Breast epithelium (tissue), 4 donors: ENCODE data around the gene PKHD1. TPM values are rescaled to one million over a fixed set of nuclear protein-coding genes. Genes with fewer than 3 reads are reported as not detected.

Experiments used
- DNase-seq, 2 donors: peaks; one replicate each; pipeline ENCODE4 v3.0.0-alpha.2; 2019; ENCODE audit warnings: low spot score in 2 of 2
- H3K27ac ChIP-seq, 2 donors: fragments of 200-600 bp; sonication (generic) in 1 of 2; one replicate each; pipeline ENCODE4 v1.5.1; 2016 to 2019; ENCODE audit warnings: mild to moderate bottlenecking in 1 of 2
- H3K27me3 ChIP-seq, 2 donors: fragments of 200-600 bp; sonication (generic) in 1 of 2; one replicate each; pipeline versions ENCODE4 v1.5.1 to v1.6.0; 2017 to 2019; ENCODE audit warnings: control low read depth in 1 of 2, mild to moderate bottlenecking in 1 of 2
- H3K36me3 ChIP-seq: fragments of 200-600 bp; one replicate; pipeline ENCODE4 v1.5.1; 2019
- H3K4me1 ChIP-seq, 2 donors: fragments of 200-600 bp; sonication (generic); one replicate each; pipeline ENCODE4 v1.5.1; 2016 to 2019; ENCODE audit warnings: control low read depth in 1 of 2
- H3K4me3 ChIP-seq, 3 donors: fragments of 200-600 bp; sonication (generic); 1 replicate in 2 of 3; 2 replicates in 1 of 3; pipeline ENCODE4 v1.5.1; 2016 to 2019; ENCODE audit warnings: mild to moderate bottlenecking in 3 of 3, moderate library complexity in 2 of 3
- H3K9me3 ChIP-seq, 2 donors: fragments of 200-600 bp; sonication (generic) in 1 of 2; one replicate each; pipeline ENCODE4 v1.5.1; 2016 to 2019; ENCODE audit warnings: control low read depth in 1 of 2
- CTCF ChIP-seq, 3 donors: fragments of 450-650 bp; IDR thresholded peaks; one replicate each; pipeline ENCODE4 v1.5.1; 2016 to 2017; ENCODE audit warnings: antibody characterized with exemption in 3 of 3, mild to moderate bottlenecking in 3 of 3, moderate library complexity in 3 of 3
- POLR2A ChIP-seq: fragments of 450-650 bp; IDR thresholded peaks from one replicate; pipeline ENCODE4 v1.6.1; 2016; ENCODE audit warnings: antibody characterized with exemption, mild to moderate bottlenecking, moderate library complexity
- POLR2AphosphoS5 ChIP-seq, 3 donors: sonication (generic); formaldehyde crosslinking; IDR thresholded peaks; one replicate each; pipeline ENCODE4 v1.6.1; 2017; ENCODE audit warnings: antibody characterized with exemption in 3 of 3
- intact Hi-C: fragments of 100-400 bp; cut with DNase I; formaldehyde crosslinking; loops from one replicate; pipeline ENCODE4 v1.15.1; 2023; ENCODE audit warnings: low total_unique reads
- total RNA-seq, 3 donors: library from RNA; depleted of rRNA; stranded (reverse); fragments of >200 nt; gene quantifications; one replicate each; pipeline ENCODE4 v1.1.0, GENCODE V29; 2016

Gene PKHD1
- total RNA-seq, 3 donors from 2014 or later: 0.44 to 1.1 (median 0.66) TPM

DNA sequence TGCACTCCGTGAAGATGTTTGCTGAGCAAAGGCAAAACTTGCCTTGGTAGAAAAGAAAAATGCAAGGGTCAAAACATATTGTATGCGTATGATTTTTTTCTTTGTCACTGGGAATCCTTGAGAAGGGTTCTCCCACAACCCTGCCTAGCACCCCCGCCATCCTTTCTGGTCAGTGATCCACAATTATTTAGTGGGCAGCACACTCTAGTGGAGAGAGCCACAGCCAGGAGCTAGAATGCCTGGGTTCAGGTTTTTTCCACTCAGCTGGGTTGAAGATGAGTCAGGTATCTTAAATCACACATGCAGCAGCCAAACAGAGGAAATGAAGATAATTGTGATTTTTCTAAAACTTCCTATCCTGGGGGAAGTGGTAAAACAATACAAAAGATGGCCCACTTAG, 243.1 kb downstream of the PKHD1 start:
- intact Hi-C loops: no loop called here
- Histone ChIP-seq H3K4me3 (no peak overlapping the region), H3K4me1 (no peaks in the 10 kb centered on the region), H3K27ac (no peak overlapping the region), H3K9me3 (no peaks in the 10 kb centered on the region), H3K36me3 (no peaks in the 10 kb centered on the region), H3K27me3 (no peaks in the 10 kb centered on the region)
- DNase-seq: no peak
- TF ChIP-seq CTCF (IDR thresholded peaks at IDR 0.05) (peak in 2 of 3 donors; percentile 37 to 49), POLR2A (no peak)

DNA sequence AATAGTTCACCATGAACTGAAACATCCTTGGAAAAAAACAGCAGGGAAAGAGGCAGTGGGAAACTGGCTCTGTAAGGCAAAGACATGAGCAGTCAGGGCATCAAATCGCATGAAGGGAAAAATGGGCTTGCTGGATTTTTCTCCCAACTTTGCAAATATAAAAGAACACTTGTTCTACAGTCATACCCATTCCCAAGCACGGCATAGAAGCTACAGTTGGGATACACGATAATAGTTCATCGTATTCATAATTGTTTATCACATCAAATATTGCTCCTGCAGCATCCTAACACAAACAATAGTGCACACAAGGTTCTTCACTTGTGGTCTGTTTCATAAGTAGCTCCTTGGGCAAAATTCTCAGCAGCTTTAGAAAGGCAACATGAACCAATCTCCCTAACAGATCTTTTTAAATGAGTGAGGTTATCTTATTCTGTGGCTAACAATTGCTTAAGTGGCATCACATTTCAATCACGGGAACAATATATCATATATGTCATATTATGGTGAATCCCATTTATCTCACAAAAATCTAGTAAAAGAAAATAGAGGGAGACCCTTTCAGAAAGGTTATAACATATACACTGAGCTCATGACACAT, 243.9 kb downstream of the PKHD1 start:
- Histone ChIP-seq H3K4me3 (no peak overlapping the region), H3K27ac (no peak overlapping the region), H3K27me3 (no peaks in the 10 kb centered on the region), H3K36me3 (no peaks in the 10 kb centered on the region), H3K4me1 (no peaks in the 10 kb centered on the region), H3K9me3 (no peaks in the 10 kb centered on the region)
- intact Hi-C loops: no loop called here
- TF ChIP-seq CTCF (IDR thresholded peaks at IDR 0.05) (no peak), POLR2AphosphoS5 (IDR thresholded peaks at IDR 0.05) (no peak), POLR2A (no peak)
- DNase-seq: no peak

DNA sequence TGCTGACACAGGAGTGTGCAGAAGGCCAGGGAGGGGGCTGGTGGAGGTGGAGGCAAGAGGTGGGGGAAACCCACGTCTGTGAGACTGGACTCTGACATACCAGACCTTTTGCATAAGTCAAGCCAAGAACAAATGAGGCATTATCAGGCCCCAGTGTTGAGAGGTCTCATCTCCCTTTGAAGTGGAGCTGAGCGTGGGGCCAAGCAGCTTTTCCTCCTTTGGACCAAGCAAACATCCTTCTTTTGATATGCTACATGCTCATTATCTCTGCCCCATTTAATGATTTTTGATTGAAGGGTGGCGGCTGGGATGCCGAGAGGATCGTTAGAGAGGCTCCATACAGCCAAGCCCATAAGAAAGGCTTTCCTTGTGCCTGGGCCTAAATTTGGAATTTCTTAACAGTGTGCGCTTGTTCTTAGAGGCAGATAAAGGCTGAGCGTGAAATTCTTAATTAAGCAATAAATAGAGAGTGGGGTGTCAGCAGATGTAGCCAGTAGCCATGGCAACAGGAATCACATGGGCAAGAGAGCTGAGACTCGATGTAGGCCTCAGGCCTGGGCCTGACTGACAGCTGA, 244.5 kb downstream of the PKHD1 start:
- no peaks in the 10 kb centered on the region for H3K4me1 ChIP-seq
- no peaks in the 10 kb centered on the region for H3K27me3 ChIP-seq
- no peaks in the 10 kb centered on the region for H3K36me3 ChIP-seq
- TF ChIP-seq CTCF (IDR thresholded peaks at IDR 0.05) (no peak), POLR2A (no peak), POLR2AphosphoS5 (IDR thresholded peaks at IDR 0.05) (no peak)
- no peak overlapping the region for H3K27ac ChIP-seq
- intact Hi-C loops: no loop called here
- H3K4me3 ChIP-seq: no peak overlapping the region
- H3K9me3 ChIP-seq: no peaks in the 10 kb centered on the region
- no peak for DNase-seq

- Histone ChIP-seq H3K4me3 (no peak overlapping the region), H3K9me3 (no peaks in the 10 kb centered on the region), H3K27me3 (no peaks in the 10 kb centered on the region), H3K4me1 (no peaks in the 10 kb centered on the region), H3K27ac (no peak overlapping the region), H3K36me3 (no peaks in the 10 kb centered on the region)
- TF ChIP-seq POLR2AphosphoS5 (IDR thresholded peaks at IDR 0.05) (no peak), CTCF (IDR thresholded peaks at IDR 0.05) (no peak), POLR2A (no peak)
- DNase-seq: no peak
- intact Hi-C loops: no loop called here
These were observed 245.2 kb downstream of the PKHD1 start for GRCh38 chr6:51842061-51842803.

DNA sequence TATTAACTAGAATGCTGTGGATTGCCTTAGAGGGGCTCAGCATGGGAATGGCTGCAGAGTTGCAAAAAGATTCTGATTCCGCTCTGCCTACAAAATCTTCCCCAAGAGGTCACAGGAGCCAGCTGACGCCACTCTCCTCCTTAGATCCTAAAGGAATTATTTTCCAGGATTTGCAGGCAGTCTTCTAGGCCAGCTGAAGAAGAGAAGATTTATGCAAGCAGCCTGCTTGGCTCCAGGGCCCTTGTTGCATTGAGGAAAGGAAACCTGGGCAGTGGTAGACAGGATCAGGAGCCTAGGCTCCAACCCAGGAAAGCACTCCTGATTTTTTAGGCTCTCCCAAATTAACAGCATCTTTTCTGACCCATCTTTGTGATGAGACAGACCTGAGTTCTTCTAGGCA, 245.8 kb downstream of the PKHD1 start:
- no peaks in the 10 kb centered on the region for H3K4me1 ChIP-seq
- no peaks in the 10 kb centered on the region for H3K27me3 ChIP-seq
- no peak overlapping the region for H3K4me3 ChIP-seq
- TF ChIP-seq POLR2AphosphoS5 (IDR thresholded peaks at IDR 0.05) (no peak), POLR2A (no peak), CTCF (IDR thresholded peaks at IDR 0.05) (no peak)
- no peaks in the 10 kb centered on the region for H3K36me3 ChIP-seq
- H3K27ac ChIP-seq: no peak overlapping the region
- H3K9me3 ChIP-seq: no peaks in the 10 kb centered on the region
- DNase-seq: no peak
- intact Hi-C loops: no loop called here
